Left renal pelvis (tissue), 4 donors: Measurements from ENCODE around the gene B3GALNT2. TPM values are rescaled to one million over a fixed set of nuclear protein-coding genes. Genes with fewer than 3 reads are reported as not detected.
"Not testable (repeated sequence)": the region's sequence is repeated elsewhere in the genome, so short reads cannot be mapped to it uniquely, and the experiment has no call there.

Source experiments
- DNase-seq, 4 donors: peaks; one replicate each; pipeline ENCODE4 v3.0.0-alpha.2; 2013; ENCODE audit warnings: low read depth in 4 of 4, low spot score in 3 of 4
- polyA plus RNA-seq, 4 donors: library from polyadenylated mRNA; unstranded; fragments of 120-200 nt; gene quantifications; one replicate each; pipeline ENCODE4 v1.2.1, GENCODE V29; 2013; ENCODE audit not compliant: insufficient read length in 4 of 4

B3GALNT2 gene
- polyA plus RNA-seq: 10 to 100 TPM; 21.1 to 32.9 (median 24.8) TPM

DNA sequence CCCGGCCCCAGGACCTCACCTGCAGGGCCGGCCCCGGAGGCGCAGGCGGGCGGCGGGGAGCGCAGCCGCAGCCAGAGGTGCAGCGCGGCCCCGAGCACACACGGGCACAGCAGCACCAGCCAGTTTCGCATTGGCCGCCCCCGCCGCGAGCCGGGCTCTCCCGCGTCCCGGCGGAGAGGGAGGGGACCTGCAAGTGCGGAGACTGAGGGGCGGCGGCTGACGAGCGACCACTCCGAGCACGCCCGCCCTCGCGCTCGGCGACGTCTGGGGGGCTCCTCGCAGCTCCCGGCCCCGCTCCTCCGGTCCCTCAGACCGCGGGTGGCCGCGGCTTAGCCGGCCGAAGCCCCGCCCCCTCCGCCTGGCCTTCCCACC, at the start of gene B3GALNT2:
Gene B3GALNT2 (minus strand): TSS at position 331 of the 372 bp plus-strand sequence. CDS start 200 bp downstream, at position 131.
- no peak for DNase-seq

DNA sequence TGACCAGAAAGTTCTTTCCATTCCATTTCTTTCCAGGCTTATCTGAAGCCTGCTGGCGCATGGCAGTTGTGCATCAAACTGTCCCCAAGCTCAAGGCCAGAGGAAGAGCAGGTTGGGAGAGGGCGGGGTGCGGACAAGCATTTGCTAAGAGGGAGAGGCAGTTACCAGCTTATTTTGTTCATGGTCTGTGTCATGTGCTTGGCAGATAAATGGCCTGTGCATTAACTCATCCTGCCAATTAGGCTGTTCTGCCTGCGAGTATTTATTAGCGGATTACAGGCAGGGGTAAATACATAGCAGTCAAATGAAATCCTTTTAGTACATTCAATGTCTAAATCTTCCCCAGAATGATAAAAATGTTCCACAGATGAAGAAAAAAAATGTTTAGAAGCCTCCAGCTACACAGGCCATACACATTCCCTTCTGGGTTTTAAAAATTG, 48.9 kb upstream of the B3GALNT2 start:
- no peak for DNase-seq

DNA sequence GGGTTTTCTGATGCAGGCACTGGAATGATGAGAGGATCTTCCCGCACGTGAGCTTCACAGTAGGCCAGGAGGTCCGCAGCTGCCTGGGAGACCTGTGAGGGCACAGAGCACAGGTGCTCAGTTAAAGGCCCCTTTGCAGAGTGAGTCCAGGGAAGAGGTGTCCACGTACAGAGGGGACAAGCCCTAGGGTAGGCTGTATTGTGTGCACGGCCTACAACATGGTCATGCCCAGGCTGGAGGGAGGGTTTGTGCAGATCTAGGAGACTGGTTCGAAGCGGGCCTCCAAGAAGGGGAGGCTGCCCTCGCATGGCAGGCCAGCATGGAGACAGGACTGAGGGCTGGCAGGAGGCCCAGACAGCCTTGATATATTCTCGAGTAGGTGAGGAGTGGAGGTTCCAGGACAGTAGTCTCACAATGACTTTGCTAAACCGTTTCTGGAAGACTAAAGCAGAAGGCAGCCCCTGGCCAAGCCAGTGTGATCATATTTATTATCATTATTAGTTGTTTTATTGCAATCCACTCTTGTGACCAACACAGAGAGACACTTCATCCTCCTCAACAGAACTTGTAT, 48.0 kb upstream of the B3GALNT2 start:
- DNase-seq: no peak

DNA sequence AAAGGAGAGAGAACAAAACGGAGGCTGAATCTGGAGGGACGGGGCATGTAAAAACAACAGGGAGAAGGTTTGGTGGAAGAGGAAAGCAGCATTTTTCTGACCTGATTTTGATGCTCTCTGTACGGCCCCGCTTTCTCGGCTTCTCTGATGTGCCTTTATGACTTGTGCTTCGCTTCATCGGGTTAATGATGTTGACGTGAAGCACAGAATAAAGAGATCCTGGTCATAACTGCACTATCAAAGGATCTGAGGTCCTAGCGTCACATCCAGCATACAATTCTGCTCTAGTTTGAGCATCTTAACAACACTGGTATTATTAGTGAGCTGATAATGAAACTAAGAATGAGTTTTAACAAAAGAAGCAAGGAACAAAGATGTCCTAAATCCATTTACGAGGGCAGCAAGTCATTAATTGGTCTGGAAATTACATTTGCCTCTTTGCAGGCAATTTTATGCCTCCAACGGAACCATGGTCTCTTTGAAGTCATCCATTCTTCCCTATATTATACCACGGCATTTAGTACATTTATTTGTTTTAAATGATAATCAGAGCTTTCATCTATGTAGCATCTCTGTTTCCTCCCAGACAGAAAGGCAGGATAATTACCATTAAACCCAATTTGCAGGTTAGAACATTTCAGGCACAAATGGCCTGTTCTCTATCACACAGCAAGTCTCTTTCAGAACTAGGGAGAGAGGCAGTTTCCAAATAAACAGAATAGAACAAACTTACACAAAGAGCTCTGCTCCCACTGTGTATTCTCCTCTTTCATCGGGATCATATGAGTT, 45.3 kb upstream of the B3GALNT2 start:
- DNase-seq: no peak

DNA sequence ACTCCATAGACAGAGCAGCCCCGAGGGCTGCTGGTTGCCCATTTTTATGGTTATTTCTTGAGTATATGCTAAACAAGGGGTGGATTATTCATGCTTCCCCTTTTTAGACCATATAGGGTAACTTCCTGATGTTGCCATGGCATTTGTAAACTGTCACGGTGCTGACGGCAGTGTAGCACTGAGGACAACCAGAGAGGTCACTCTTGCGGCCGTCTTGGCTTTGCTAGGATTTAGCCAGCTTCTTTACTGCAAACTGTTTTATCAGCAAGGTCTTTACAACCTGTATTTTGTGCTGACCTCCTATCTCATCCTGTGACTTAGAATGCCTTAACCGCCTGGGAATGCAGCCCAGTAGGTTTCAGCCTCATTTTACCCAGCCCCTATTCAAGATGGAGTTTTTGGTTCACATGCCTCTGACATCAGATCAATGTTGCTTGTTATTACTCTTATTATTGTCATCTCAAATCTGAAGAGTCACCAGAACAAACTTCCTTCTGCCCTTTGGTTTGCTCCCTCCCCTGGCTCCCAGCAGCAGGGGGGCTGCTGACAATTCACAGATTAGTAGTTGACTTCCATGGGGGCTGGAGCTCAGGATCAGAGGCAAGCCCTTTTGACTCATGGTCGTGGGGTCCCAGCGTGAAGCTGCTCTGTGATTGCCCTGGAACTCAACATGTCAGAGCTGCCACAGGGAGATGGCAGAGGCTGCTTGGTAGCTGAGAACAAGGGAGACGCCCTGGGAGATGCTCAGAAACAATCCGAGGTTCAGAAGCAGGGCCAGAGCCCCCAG, 42.3 kb upstream of the B3GALNT2 start:
- DNase-seq: not testable (repeated sequence)

DNA sequence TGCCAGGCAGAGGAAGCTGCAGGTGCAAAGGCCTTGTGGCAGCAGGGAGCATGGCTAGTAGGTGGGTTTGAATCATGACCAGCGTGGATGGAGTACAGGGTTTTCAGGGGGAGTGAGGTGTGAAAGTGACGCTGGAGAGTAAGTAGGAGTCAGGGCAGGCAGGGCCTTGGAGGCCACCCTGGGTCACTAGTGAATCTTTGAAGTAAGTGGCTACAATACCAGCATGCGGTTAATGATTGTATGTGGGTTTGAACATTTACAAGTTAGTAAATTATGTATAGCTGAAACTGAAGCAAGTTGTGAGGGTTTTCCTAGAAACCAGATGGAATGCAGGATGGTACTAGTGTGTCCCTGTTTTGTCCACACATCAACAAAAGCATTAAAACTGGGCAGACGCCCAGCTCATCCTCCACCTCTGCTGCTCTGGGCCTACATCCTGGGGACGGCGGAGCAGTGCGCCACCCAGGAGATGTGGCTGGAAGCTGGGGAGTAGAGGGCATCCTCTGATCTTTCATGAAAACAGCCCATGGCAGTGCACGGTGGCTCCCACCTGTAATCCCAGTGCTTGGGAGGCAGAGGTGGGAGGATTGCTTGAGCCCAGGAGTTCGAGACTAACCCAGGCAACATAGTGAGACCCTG, 41.2 kb upstream of the B3GALNT2 start:
- peak in 2 of 4 donors; percentile 7 to 31 for DNase-seq

DNA sequence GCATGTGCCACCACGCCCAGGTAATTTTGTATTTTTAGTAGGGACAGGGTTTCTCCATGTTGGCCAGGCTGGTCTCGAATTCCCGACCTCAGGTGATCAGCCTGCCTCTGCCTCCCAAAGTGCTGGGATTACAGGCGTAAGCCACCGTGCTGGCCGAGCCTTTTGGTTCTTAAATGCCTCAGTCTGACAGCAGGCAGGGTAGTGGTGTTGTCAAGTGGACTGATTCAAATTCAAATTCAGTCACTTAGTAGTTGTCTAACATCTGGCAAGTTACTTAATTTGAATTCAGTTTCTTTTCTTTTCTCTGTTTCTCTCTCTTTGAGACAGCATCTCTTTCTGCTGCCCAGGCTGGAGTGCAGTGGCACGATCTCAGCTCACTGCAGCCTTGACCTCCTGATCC, 38.6 kb upstream of the B3GALNT2 start:
- not testable (repeated sequence) for DNase-seq

DNA sequence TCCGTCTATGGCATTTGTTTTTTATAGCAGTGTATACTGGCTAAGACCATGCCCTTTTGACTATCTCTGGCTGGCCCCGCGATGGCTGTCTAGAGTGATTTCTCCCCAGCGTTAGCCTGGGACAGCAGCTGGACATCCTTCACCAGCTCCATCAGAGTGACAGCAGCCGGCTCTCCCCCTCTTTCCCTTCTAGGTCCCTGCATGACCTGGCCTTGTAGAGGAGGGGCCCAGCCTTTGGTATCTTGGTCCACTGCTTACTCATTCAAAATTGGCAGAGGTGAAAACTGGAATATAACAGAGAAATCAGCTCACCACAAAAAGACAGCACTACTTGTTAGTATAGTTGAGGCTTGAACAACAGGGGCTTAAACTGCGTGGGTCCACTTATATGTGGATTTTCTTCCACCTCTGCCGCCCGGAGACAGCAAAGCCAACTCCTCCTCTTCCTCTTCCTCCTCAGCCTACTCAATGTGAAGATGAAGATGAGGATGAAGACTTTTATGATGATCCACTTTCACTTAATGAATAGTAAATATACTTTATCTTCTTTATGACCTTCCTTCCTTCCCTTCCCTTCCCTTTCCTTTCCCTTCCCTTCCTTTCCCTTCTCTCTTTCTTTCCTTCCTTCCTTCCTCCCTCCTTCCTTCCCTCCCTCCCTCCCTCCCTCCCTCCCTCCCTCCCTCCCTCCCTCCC, 29.4 kb upstream of the B3GALNT2 start:
- DNase-seq: no peak

DNA sequence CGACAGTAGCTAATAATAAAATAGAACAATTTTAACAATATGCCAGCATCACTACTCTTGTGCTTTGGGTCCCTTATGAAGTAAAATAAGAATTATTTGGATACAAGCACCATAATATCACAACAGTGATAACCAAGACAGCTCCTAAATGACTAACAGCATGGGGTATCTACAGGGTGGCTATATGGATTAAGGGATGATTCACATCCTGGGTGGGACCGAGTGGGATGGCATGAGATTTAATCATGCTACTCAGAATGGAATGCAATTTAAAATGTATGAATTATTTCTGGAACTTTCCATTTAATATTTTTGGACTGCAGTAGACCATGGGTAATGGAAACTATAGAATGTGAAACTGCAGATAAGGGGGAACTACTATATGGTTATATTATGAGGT, 28.1 kb upstream of the B3GALNT2 start:
- no peak for DNase-seq

DNA sequence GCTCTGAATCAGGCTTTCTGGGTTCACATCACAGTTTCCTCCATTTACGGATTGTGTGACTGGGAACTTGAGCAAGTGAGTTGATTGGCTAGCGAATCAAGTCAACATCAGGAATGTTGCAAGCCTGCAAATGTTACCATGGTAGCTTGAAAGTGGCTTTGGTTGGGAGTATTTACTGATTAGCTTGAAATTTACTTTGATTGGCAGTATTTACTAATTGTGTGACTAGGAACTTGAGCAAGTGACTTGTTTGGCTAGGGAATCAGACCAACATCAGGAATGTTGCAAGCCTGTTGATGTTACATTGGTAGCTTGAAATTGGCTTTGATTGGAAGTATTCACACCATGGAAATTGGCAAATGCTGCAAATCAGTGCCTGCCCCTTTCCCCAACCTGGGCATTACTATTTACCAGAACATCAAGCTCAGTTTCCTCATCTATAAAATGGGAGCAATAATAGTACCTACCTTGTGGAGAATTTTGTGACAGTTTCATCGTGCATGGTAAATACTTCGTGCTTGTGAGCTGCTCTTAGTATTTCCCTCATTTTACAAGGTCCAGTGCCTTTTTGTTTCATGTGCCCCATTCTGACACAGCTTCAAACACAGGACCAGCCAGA, 23.1 kb upstream of the B3GALNT2 start:
- DNase-seq: no peak

DNA sequence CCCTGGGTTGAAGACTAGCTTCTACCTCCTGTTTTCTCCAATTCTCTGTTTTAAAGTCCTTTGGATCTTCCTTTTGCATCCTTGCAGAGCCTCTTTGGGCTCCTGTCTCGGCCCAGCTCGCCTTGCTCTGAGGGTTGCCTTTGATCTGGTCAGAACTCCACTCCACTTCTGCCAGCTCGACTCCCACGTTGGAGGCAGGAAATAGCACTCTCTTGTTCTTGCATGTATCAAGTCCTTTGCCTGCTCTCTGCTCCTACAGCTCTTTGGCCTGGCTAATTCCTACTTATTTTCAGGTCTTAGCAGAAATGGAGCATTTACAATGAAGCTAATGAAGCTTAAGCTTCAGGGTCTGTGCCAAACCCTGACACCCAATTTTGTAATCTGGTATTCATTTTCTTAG, 21.1 kb upstream of the B3GALNT2 start:
- DNase-seq: no peak

DNA sequence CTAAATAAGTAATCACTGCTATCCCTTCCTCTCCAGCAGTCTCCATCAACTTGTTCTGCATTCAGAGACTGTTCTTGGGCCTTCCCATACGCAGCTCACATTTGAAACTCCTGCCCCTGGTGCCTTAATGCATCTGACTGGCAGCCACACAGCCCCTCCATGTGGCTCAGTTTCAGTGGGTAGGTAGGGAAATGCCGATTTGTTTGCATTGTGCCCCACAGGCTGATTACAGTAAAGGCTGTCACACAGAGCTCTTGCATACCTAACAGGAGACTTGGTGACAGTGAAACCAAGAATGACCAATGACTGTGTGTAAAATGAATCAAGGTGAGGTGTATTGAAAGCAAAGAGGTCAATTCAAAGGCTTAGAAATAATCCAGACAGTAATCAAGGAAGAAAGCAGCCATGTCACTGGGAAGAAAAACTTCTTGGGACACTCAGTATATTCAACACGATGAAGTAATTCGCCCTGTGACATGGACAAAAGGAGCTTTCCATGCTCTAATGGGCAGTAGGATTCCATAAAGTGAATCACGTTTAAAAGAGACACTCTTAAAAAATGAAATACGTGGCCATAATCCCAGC, 12.7 kb upstream of the B3GALNT2 start:
- DNase-seq: no peak

DNA sequence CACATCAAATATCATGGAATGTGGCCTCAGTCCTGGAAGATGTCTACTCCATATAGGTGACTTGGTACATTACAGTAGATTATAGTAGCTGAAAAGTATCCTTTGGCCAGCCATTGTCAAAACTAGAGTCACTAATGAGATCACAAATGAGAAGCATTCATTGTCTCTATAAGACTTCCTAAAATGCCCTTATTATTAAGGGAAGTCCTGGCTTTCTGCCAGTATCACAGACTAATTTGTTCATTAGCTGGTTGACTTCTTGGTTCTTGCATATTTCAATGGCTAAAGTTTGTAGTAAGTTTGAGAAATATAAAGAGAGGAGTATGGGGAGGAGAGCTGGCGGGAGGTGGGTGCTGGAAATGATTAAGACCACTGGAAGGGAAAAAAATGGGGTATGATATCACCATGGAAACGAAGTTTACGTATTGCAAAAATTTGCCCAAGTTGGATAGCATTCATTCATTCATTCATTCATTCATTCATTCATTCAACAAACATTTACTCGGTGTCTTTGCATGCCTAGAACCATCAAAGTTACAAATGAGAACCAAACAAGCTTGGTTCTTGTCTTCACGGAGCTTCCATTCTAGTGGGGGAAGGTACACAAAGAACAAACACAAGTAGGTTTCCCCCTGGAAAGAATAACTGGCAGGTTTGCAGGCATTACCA, 11.7 kb upstream of the B3GALNT2 start:
- DNase-seq: no peak

DNA sequence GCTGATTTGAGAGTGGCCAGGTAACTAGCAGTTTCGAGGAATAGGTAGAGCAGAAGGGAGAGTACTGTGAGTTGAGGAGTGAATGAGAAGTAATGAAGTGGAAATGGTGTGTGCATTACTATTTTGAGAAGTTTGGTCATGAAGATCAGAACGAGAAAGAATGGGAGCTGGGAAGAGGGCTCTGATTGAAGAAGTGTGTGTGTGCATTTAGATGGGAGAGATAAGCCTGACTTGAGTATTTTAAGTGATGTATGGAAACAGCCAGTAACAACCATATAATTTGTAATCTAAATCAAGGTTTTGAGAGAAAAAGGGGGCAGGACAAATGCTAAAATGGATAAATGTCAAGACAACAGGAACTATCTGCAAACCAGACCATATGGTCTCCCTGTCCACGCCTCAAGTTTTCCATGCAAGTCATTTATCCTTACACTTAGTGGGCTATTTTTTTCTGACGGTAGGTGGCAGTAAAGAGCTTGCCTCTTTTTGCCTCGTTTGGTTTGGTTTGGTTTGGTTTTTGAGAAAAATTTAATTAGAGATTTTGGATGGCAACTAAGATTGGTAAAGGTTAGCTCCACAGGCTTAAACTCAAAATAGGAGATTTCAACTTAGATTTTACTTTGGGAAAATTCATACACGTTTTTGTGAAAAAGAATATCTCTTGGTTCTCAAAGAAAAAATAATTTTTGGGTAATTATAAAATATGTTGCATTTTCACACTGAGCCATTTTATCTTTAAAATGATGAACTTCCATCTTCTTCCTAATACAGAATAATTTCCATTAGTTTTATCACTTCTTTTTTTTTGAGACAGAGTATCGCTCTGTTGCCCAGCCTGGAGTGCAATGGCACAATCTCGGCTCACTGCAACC, 9.5 kb upstream of the B3GALNT2 start:
- DNase-seq: peak; percentile 35 to 65 (median 52)

DNA sequence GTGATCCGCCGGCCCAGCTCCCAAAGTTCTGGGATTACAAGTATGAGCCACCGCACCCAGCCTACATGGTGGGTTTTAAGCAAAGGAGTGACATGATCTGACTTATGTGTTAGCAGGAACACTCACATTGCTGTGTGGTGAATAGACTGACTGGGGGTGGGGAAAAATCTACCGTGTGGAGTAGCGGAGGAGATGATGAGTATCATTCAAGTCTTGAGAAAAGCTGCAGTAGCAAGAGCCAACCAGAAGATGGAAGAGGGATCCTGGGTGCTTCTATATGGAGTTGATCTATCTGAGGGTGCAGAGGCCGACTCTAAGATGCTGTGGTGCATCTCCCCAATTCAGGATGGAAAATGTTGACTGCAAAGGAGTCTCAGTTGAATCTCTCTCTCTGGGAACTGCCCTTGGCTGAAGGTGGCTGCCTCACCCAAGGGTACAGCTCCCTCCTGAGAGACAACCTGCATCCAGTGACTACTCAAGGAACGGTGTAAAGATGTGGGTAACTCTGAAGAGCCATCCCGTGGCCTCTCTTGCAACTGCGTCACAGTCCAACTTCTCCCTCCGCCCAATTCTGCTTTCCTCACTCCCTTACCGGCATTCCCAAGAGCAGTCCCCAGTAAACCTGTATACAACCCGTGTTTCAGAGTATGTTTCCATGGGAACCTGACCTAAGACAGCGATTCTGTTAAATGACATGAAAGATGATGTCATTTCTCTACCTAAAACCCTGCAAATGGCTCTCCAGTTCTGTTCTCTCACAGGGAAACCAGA, 7.4 kb upstream of the B3GALNT2 start:
- no peak for DNase-seq

DNA sequence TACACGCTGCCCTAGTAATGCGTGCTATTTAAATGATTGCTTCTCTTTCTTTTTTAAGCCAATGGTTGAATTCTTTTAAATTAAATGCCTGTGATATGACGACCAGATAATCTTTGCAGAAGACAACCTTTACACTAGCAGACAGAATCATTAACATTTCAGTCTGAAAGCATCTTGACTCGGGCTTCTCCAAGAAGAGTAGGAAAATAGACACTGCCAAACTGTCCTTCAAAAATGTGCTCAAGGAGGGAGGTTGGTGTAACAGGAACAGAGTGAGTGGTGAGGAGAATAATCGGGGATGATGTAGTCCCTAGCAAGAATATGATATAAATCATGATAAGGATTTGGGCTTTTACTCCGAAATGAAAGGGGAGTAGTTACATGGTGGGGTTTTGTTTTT, 6.6 kb upstream of the B3GALNT2 start:
- DNase-seq: no peak

DNA sequence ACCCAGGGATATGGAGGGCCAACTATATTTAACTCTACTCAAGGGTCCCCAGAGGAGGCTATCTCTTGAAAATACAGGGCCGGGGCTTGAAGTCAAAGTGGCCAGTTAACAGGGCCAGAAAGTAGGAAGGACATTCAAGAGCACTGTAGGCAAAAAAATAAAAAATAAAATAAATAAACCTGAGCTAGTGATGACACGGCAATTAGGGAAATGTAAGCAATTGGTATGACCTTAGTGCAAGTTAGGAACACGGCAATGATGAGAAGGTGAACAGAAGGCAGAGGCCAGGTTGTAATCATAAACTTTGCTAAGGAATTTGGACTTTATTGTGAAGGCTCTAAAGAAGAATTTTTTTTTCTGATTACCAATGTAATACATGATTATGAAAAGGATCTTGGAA, 3.4 kb upstream of the B3GALNT2 start:
- no peak for DNase-seq
